Measurements from ENCODE around the gene FUT9.

Gene FUT9

GRCh38 chr6:96171112-96171511, 155.3 kb downstream of the FUT9 start:
- no peak for TF ChIP-seq CTCF (IDR thresholded peaks at IDR 0.05; ENCODE audit: low read depth, low read length, missing control alignments)
- no peak overlapping the region for H3K4me3 ChIP-seq (ENCODE audit: low read depth, low read length)
- in situ Hi-C loops (cut with HindIII; ENCODE audit: low sequenced_read_pairs): no loop called here
- DNase-seq (ENCODE audit: low read depth): no peak

- no peak overlapping the region for H3K4me3 ChIP-seq (ENCODE audit: low read depth, low read length)
- TF ChIP-seq CTCF (IDR thresholded peaks at IDR 0.05; ENCODE audit: low read depth, low read length, missing control alignments): no peak
- in situ Hi-C loops (cut with HindIII; ENCODE audit: low sequenced_read_pairs): no loop called here
- DNase-seq (ENCODE audit: low read depth): no peak
These were observed 169.0 kb downstream of the FUT9 start for GRCh38 chr6:96184798-96185197.

- DNase-seq (ENCODE audit: low read depth): no peak
- no peak for TF ChIP-seq CTCF (IDR thresholded peaks at IDR 0.05; ENCODE audit: low read depth, low read length, missing control alignments)
- in situ Hi-C loops (cut with HindIII; ENCODE audit: low sequenced_read_pairs): no loop called here
- H3K4me3 ChIP-seq (ENCODE audit: low read depth, low read length): no peak overlapping the region
These were observed 170.3 kb downstream of the FUT9 start for GRCh38 chr6:96186094-96186493.

- no peak for TF ChIP-seq CTCF (IDR thresholded peaks at IDR 0.05; ENCODE audit: low read depth, low read length, missing control alignments)
- in situ Hi-C loops (cut with HindIII; ENCODE audit: low sequenced_read_pairs): no loop called here
- DNase-seq (ENCODE audit: low read depth): no peak
- H3K4me3 ChIP-seq (ENCODE audit: low read depth, low read length): no peak overlapping the region
These were observed 170.9 kb downstream of the FUT9 start for GRCh38 chr6:96186516-96187195.

- no peak for DNase-seq (ENCODE audit: low read depth)
- TF ChIP-seq CTCF (IDR thresholded peaks at IDR 0.05; ENCODE audit: low read depth, low read length, missing control alignments): no peak
- no peak overlapping the region for H3K4me3 ChIP-seq (ENCODE audit: low read depth, low read length)
- in situ Hi-C loops (cut with HindIII; ENCODE audit: low sequenced_read_pairs): no loop called here
These were observed 178.9 kb downstream of the FUT9 start for GRCh38 chr6:96194675-96195074.

GRCh38 chr6:96195272-96195671, 179.5 kb downstream of the FUT9 start:
- H3K4me3 ChIP-seq (ENCODE audit: low read depth, low read length): no peak overlapping the region
- no peak for DNase-seq (ENCODE audit: low read depth)
- in situ Hi-C loops (cut with HindIII; ENCODE audit: low sequenced_read_pairs): no loop called here
- TF ChIP-seq CTCF (IDR thresholded peaks at IDR 0.05; ENCODE audit: low read depth, low read length, missing control alignments): no peak
